ENCODE results near the gene COX5B. TPM values are rescaled to one million over a fixed set of nuclear protein-coding genes. Genes with fewer than 3 reads are reported as not detected.
"Not testable (repeated sequence)": the region's sequence is repeated elsewhere in the genome, so short reads cannot be mapped to it uniquely, and the experiment has no call there.

COX5B gene
- total RNA-seq, 2 donors from 2014 or later: 112 to 122 TPM

DNA sequence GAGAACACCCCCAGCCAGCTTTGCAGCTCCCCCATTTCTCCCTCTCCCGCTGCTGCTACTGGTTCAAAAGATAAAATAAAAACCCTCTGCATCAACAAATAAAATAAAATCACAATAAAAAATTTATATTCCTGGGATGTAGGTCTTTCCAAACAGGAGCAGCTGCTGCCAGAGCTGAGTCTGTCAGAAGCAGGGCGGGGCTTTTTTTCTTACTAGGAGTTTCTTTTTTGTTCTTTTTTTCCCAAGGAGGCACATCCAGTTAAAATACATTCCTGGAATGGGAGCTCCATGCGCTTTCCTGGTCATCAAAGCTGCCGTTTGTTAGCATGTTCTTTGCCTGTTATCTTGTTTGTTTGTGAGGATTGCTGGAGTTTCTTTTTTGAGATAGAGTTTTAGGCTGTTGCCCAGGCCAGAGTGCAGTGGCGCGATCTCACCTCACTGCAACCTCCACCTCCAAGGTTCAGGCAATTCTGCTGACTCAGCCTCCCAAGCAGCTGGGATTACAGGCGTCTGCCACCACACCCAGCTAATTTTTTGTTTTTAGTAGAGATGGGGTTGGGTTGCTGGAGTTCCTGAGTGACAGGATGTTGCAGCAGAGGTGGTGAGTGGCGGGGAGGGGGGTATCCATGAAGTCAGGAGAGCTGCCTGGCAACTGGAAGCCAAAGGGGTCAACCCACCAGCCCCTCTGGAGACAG lies 20.4 kb upstream of the COX5B start:
- H3K4me3 Mint-ChIP-seq; DNase-seq; H3K4me1 Mint-ChIP-seq; H3K9me3 ChIP-seq (ENCODE audit: control insufficient read depth, low read length, poor library complexity, severe bottlenecking); H3K27ac Mint-ChIP-seq; H3K36me3 Mint-ChIP-seq (ENCODE audit: low read depth); H3K27me3 Mint-ChIP-seq; ATAC-seq: not testable (repeated sequence)

DNA sequence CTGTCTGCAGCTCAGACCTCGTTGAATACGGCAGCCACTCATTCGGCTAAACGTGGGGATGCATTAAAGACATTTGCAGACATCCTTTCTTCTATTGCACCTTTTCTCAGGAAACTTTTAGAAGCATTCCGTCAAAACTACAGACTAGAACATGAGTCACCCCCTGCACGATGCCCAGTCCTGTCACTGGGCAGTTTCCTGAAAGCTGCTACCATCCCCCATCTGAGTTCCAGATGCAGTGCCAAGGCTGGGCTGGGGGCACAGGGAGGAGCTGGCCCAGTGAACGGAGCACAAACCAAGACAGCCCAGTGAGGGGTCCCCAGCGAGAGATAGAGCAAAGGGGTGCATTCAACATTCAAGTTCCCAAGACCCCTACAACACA lies 19.8 kb upstream of the COX5B start:
- not testable (repeated sequence) for H3K4me1 Mint-ChIP-seq; H3K27me3 Mint-ChIP-seq; H3K4me3 Mint-ChIP-seq; DNase-seq; H3K36me3 Mint-ChIP-seq (ENCODE audit: low read depth); H3K27ac Mint-ChIP-seq; ATAC-seq; H3K9me3 ChIP-seq (ENCODE audit: control insufficient read depth, low read length, poor library complexity, severe bottlenecking)

DNA sequence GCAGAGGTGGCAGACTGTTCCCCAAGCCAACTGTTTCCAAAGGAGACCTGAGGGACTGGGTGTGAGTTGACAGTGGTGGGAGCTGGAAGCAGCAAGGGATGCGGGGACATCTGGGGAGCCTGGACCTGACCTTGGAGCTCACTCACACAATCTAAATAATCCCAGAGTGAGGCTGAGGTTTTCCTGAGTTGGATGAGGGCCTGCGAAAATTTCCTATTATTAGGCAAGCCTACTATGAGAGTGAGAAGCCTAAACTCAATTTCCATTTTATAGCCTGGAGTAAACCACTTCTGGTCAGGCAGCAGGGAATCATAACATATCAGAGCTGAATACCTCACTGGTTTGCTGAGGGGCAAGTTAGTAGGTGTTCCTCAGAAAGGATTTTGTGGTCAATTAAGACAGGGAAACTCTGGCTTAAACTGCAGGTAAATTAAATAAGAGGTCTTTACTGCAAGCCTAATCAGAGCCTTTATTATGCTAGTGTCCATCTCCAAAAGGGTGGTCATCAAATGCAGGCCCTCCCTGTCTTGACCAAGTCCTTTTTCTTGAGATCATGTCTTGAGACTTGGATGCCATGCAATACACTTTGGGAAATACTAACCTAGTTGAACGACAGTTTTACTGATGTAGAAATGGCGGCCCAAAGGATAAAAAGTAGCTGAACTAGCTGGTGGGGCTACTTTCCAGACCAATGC lies 1.7 kb upstream of the COX5B start:
- peaks cover 3% of the 10 kb centered on the region for H3K36me3 Mint-ChIP-seq (ENCODE audit: low read depth)
- no peak for DNase-seq
- no peak overlapping the region for H3K4me3 Mint-ChIP-seq
- H3K4me1 Mint-ChIP-seq: peaks cover 20% of the 10 kb centered on the region
- H3K27me3 Mint-ChIP-seq: peaks cover 5% of the 10 kb centered on the region
- H3K27ac Mint-ChIP-seq: no peak overlapping the region
- H3K9me3 ChIP-seq (ENCODE audit: control insufficient read depth, low read length, poor library complexity, severe bottlenecking): no peaks in the 10 kb centered on the region
- no peak for ATAC-seq

DNA sequence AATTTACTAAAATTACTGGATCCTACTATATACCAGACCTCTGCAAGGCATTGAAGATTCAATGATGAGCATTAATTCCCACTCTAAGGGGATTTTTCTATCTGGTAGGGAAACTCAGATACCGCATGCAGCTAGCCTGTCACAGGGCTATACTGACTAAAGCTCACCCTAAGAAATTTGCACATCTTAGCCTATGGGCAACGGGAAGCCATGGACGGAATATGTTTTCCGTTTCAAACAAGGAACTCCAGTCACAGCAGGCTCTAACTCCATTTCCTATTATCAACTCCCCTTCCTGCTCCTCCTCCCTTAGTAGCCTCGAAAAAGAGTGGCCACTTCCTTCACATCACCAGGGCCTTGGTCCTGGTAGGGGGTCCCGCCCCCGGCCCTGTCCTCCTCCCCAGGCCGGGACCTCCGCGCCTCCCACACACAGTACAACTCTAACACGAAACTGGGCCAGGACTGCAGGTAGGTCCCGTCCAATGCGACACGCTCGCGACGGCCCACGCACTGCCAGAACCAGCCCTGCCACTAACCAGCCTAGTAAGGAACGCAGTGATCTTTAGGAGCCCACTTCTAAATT lies 659 bp upstream of the COX5B start:
- no peaks in the 10 kb centered on the region for H3K27me3 Mint-ChIP-seq
- DNase-seq (no peak), ATAC-seq (peak; percentile 52)
- peaks cover 5% of the 10 kb centered on the region for H3K36me3 Mint-ChIP-seq (ENCODE audit: low read depth)
- H3K4me1 Mint-ChIP-seq: peaks cover 24% of the 10 kb centered on the region
- peak overlapping the region; percentile 96 for H3K4me3 Mint-ChIP-seq
- peak overlapping the region; percentile 94 for H3K27ac Mint-ChIP-seq
- no peaks in the 10 kb centered on the region for H3K9me3 ChIP-seq (ENCODE audit: control insufficient read depth, low read length, poor library complexity, severe bottlenecking)

DNA sequence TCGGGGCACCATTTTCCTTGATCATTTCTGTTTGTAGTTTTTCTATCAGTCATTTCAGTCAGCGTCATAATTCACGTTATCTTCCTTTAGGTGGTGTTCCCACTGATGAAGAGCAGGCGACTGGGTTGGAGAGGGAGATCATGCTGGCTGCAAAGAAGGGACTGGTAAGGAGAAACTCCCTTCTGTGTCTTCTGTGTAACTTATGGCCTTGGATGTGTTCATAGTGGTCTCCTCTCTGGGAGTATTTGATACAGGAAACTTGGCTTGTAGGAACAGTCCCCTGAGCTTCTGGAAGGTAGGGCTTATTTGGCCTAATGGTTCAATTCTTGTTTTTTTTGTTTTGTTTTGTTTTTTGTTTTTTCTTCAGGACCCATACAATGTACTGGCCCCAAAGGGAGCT lies 1.1 kb downstream of the COX5B start:
- DNase-seq: no peak
- Mint-ChIP-seq H3K36me3 (ENCODE audit: low read depth) (peaks cover 5% of the 10 kb centered on the region), H3K4me3 (peak overlapping the region; percentile 96), H3K27ac (peak overlapping the region; percentile 94), H3K27me3 (no peaks in the 10 kb centered on the region), H3K4me1 (peaks cover 27% of the 10 kb centered on the region)
- ATAC-seq: no peak
- no peaks in the 10 kb centered on the region for H3K9me3 ChIP-seq (ENCODE audit: control insufficient read depth, low read length, poor library complexity, severe bottlenecking)

DNA sequence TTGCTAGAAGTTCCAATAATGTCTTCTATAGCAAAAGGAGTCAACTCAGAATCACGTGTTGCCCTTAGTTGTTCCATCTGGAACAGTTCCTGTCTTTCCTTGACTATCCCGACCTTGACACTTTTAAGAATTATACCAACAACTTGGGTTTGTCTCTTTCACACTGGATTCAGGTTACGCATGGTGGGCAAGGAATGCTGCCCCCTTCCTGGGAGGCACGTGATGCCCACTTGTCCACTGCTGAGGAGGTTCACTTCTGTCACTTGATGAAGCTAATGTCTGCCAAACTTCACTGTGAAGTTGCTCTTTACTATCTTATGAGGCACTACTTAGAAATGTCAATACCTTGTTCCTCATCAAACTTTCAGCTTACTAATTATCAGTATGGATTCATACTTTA lies 5.3 kb downstream of the COX5B start:
- ATAC-seq: no peak
- H3K4me1 Mint-ChIP-seq: peaks cover 19% of the 10 kb centered on the region
- H3K27ac Mint-ChIP-seq: peak overlapping the region; percentile 74
- DNase-seq: no peak
- H3K36me3 Mint-ChIP-seq (ENCODE audit: low read depth): peaks cover 10% of the 10 kb centered on the region
- no peak overlapping the region for H3K4me3 Mint-ChIP-seq
- H3K27me3 Mint-ChIP-seq: no peaks in the 10 kb centered on the region
- H3K9me3 ChIP-seq (ENCODE audit: control insufficient read depth, low read length, poor library complexity, severe bottlenecking): no peaks in the 10 kb centered on the region

DNA sequence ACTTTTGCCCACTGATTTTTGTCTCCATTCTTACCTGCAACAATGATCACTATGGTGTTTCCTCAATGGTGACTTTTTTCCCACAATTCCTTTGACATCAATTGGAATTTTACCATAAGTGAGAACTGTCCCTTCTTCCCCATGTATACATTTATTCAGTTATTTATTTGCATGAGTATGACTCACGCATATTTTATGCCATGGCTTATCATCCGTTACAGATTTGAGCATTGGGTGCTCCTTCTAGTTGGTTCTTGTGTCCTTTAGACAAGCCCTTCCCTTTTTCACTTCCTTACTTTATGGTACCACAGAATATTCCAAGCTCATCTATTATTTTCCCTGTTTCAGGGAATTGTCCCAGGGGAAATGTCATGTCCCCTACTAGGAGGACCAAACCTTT lies 7.6 kb downstream of the COX5B start:
- Mint-ChIP-seq H3K27me3 (no peaks in the 10 kb centered on the region), H3K27ac (no peak overlapping the region), H3K4me3 (no peak overlapping the region), H3K36me3 (ENCODE audit: low read depth) (peaks cover 11% of the 10 kb centered on the region), H3K4me1 (peaks cover 7% of the 10 kb centered on the region)
- no peak for DNase-seq
- no peaks in the 10 kb centered on the region for H3K9me3 ChIP-seq (ENCODE audit: control insufficient read depth, low read length, poor library complexity, severe bottlenecking)
- ATAC-seq: no peak

DNA sequence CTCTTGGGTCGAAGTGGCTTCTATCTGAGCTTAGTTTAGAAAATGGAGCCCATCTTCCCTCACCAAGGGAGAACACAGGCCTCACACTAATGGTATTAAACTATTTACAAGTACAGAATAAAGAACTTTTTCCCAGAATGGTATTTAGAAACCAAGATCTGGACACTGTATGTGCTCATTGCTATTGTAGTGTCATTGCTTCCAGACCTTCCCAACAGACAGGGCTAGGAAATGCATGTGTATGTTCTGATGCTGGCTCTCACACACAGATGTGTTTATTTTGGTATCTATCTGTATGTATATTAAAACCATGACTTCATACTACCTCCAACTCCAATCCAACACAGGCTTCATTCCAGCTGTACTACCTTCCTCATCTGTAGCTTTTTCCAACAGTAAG lies 8.0 kb downstream of the COX5B start:
- no peaks in the 10 kb centered on the region for H3K27me3 Mint-ChIP-seq
- peaks cover 11% of the 10 kb centered on the region for H3K36me3 Mint-ChIP-seq (ENCODE audit: low read depth)
- H3K9me3 ChIP-seq (ENCODE audit: control insufficient read depth, low read length, poor library complexity, severe bottlenecking): no peaks in the 10 kb centered on the region
- DNase-seq (no peak), ATAC-seq (no peak)
- peaks cover 6% of the 10 kb centered on the region for H3K4me1 Mint-ChIP-seq
- H3K27ac Mint-ChIP-seq: no peak overlapping the region
- no peak overlapping the region for H3K4me3 Mint-ChIP-seq

DNA sequence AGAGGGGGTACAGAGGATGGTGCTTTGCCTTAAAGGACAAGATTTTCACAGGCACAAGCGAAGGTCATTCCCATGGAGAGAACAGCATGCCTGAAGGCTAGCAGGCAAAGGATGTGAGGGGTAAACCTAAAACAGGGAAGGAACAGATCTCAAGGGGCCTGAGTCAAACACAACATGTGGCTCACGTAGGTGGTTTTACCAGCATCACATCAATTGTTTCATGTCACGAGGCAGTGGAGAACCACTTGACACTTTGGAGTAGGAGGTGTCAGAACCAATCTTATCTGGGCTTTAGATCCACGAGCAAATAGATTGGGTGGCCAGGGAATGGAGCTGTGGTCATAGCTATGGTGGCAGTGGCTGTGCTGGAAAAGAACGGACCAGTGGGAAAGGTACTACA lies 8.4 kb downstream of the COX5B start:
- H3K4me3 Mint-ChIP-seq: no peak overlapping the region
- no peaks in the 10 kb centered on the region for H3K9me3 ChIP-seq (ENCODE audit: control insufficient read depth, low read length, poor library complexity, severe bottlenecking)
- ATAC-seq: no peak
- no peak overlapping the region for H3K27ac Mint-ChIP-seq
- peaks cover 9% of the 10 kb centered on the region for H3K36me3 Mint-ChIP-seq (ENCODE audit: low read depth)
- no peak for DNase-seq
- peaks cover 6% of the 10 kb centered on the region for H3K4me1 Mint-ChIP-seq
- no peaks in the 10 kb centered on the region for H3K27me3 Mint-ChIP-seq

DNA sequence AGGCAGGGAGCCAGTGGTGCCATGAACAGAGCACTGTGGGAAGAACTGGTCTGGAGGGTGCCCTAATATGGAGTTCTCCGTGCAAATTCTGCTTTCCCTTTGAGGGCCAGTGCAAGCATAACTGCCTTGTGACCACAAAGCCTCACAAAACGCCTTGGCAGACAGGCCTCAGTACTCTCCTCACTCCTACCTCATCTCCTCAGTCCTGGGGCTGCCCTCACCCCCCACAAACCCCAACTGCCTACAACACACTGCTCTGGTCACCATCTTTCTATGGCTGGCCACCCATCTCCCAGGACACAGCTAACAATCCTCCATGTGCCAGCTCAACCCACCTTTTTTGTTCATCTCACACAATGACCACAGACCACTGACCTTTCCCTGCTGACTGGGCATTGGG lies 8.9 kb downstream of the COX5B start:
- H3K27ac Mint-ChIP-seq: no peak overlapping the region
- no peaks in the 10 kb centered on the region for H3K9me3 ChIP-seq (ENCODE audit: control insufficient read depth, low read length, poor library complexity, severe bottlenecking)
- ATAC-seq (no peak), DNase-seq (no peak)
- H3K4me1 Mint-ChIP-seq: peaks cover 3% of the 10 kb centered on the region
- no peaks in the 10 kb centered on the region for H3K27me3 Mint-ChIP-seq
- H3K4me3 Mint-ChIP-seq: no peak overlapping the region
- peaks cover 9% of the 10 kb centered on the region for H3K36me3 Mint-ChIP-seq (ENCODE audit: low read depth)

DNA sequence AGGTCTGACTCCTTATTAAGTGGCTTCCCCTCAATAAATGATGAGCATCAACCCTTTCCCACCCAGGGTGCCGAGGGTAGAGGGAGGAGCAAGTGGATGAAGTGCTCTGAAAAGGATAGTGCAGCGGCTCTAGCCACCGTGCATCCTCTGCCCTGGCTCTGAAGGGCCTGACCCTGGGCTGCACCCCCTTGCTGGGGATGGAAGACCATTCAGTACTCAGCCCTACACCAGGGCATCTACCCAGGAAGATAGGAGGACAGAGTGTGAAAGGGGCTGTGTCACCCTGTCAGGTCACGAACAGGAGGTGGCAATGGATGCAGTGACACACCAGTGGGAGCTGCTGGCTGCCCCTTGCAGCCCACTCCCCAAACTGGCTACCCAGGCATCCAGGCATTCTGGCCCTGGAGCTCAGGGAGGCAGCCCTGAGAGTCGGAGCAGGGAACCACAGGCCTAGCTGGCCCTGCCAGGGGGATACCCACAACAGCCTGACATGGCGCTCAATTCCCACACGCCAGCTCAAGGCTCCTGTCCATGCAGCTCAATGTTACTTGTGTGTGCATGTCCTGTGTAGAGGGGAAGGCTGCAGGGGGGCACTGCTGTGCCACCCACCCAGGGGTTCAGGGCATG lies 10.4 kb downstream of the COX5B start:
- Mint-ChIP-seq H3K4me1 (peaks cover 3% of the 10 kb centered on the region), H3K4me3 (no peak overlapping the region), H3K27ac (peak overlapping the region; percentile 32), H3K27me3 (no peaks in the 10 kb centered on the region), H3K36me3 (ENCODE audit: low read depth) (peaks cover 13% of the 10 kb centered on the region)
- no peaks in the 10 kb centered on the region for H3K9me3 ChIP-seq (ENCODE audit: control insufficient read depth, low read length, poor library complexity, severe bottlenecking)
- DNase-seq (no peak), ATAC-seq (no peak)

DNA sequence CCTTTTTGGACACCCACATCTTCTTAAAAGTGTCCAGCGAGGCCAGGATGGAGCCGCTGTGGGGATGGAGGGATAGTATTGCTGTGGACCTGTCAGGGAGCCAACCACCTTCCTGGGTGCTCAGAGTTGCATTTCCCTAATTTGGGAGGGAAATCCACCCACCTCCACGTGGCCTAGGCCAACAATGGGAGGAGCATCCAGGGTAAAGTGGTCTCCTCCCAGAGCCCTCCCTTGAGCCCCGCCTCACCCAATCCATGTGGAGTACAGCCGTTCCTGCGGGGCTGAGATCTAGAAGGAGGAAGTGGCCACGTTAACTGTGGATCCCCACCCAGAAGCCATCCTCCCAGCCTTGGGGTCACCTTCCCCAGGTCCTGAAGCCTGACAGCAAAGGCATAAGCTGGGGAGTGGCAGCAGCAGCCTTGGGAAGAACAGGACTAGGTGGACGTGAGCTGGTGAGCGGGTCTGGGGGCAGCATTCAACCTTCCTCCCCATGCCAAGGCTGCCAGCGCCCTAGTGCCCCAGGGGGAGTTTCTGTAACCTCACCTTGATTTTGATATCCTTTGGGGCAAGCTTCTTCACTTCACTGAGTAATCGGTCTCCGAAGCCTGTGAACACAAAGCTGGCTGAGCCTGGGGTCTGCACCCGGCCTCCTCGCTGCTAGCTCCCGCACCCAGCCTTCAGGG lies 11.2 kb downstream of the COX5B start:
- DNase-seq (no peak), ATAC-seq (no peak)
- H3K9me3 ChIP-seq (ENCODE audit: control insufficient read depth, low read length, poor library complexity, severe bottlenecking): no peaks in the 10 kb centered on the region
- Mint-ChIP-seq H3K4me3 (peak overlapping the region; percentile 45), H3K27me3 (no peaks in the 10 kb centered on the region), H3K27ac (no peak overlapping the region), H3K4me1 (peaks cover 10% of the 10 kb centered on the region), H3K36me3 (ENCODE audit: low read depth) (peaks cover 13% of the 10 kb centered on the region)

All from T-helper 17 cell (primary cell).